Activated naive CD8-positive, alpha-beta T cell treated with anti-CD3 and anti-CD28 coated beads for 36 hours (primary cell): Measurements from ENCODE around the gene SLC2A14. TPM values are rescaled to one million over a fixed set of nuclear protein-coding genes. Genes with fewer than 3 reads are reported as not detected.
A peak's percentile ranks its signal among the peaks of the same experiment; 100 is the strongest.
"Not testable (repeated sequence)": the region's sequence is repeated elsewhere in the genome, so short reads cannot be mapped to it uniquely, and the experiment has no call there.

Experiments used
- DNase-seq: peaks from one replicate; pipeline ENCODE4 v3.0.0; 2021
- H3K27ac Mint-ChIP-seq: one replicate; pipeline ENCODE4 v1.8.0; 2022; ENCODE audit warnings: mild to moderate bottlenecking, moderate library complexity, mixed read lengths
- H3K27me3 Mint-ChIP-seq: one replicate; pipeline ENCODE4 v1.8.0; 2022; ENCODE audit warnings: mild to moderate bottlenecking, mixed read lengths
- H3K36me3 Mint-ChIP-seq: one replicate; pipeline ENCODE4 v1.8.0; 2021; ENCODE audit warnings: mild to moderate bottlenecking, mixed read lengths
- H3K4me1 Mint-ChIP-seq: one replicate; pipeline ENCODE4 v1.8.0; 2021; ENCODE audit warnings: mixed read lengths
- H3K4me3 Mint-ChIP-seq: one replicate; pipeline ENCODE4 v1.8.0; 2022; ENCODE audit warnings: mild to moderate bottlenecking, moderate library complexity, mixed read lengths
- H3K9me3 Mint-ChIP-seq: one replicate; pipeline ENCODE4 v1.8.0; 2022; ENCODE audit warnings: mixed read lengths
- total RNA-seq, 2 experiments: library from RNA; stranded (reverse); gene quantifications; one replicate each; pipeline ENCODE4 v1.2.3, GENCODE V29; 2021

SLC2A14 gene
- total RNA-seq, 2 experiments from 2014 or later = 0.08 TPM; not detected in 1

- H3K4me3 Mint-ChIP-seq = no peak overlapping the region
- no peaks in the 10 kb centered on the region for H3K9me3 Mint-ChIP-seq
- no peaks in the 10 kb centered on the region for H3K36me3 Mint-ChIP-seq
- DNase-seq = no peak
- peaks cover 10% of the 10 kb centered on the region for H3K27me3 Mint-ChIP-seq
- H3K27ac Mint-ChIP-seq = no peak overlapping the region
- no peaks in the 10 kb centered on the region for H3K4me1 Mint-ChIP-seq
Measured at GRCh38 chr12:7853557-7853956, 19.2 kb downstream of the SLC2A14 start.

GRCh38 chr12:7851622-7852081 is 21.1 kb downstream of the SLC2A14 start:
- DNase-seq, H3K4me1 Mint-ChIP-seq, H3K36me3 Mint-ChIP-seq, H3K9me3 Mint-ChIP-seq, H3K27ac Mint-ChIP-seq, H3K4me3 Mint-ChIP-seq: not testable (repeated sequence)
- peaks cover 14% of the 10 kb centered on the region for H3K27me3 Mint-ChIP-seq

GRCh38 chr12:7850099-7850498 is 22.6 kb downstream of the SLC2A14 start:
- not testable (repeated sequence) for H3K36me3 Mint-ChIP-seq, H3K4me1 Mint-ChIP-seq, DNase-seq, H3K27ac Mint-ChIP-seq, H3K9me3 Mint-ChIP-seq, H3K4me3 Mint-ChIP-seq
- H3K27me3 Mint-ChIP-seq = peaks cover 14% of the 10 kb centered on the region

- DNase-seq, H3K36me3 Mint-ChIP-seq, H3K4me1 Mint-ChIP-seq, H3K4me3 Mint-ChIP-seq, H3K27ac Mint-ChIP-seq, H3K9me3 Mint-ChIP-seq: not testable (repeated sequence)
- H3K27me3 Mint-ChIP-seq = peaks cover 14% of the 10 kb centered on the region
Measured at GRCh38 chr12:7848098-7848422, 24.7 kb downstream of the SLC2A14 start.

GRCh38 chr12:7847226-7848097 is 25.3 kb downstream of the SLC2A14 start:
- not testable (repeated sequence) for H3K36me3 Mint-ChIP-seq, H3K4me1 Mint-ChIP-seq, H3K27ac Mint-ChIP-seq, H3K9me3 Mint-ChIP-seq, H3K4me3 Mint-ChIP-seq, DNase-seq
- peaks cover 19% of the 10 kb centered on the region for H3K27me3 Mint-ChIP-seq

- Mint-ChIP-seq H3K27me3 (peaks cover 17% of the 10 kb centered on the region), H3K36me3 (no peaks in the 10 kb centered on the region), H3K4me3 (no peak overlapping the region), H3K27ac (no peak overlapping the region), H3K4me1 (peaks cover 3% of the 10 kb centered on the region), H3K9me3 (no peaks in the 10 kb centered on the region)
- no peak for DNase-seq
Measured at GRCh38 chr12:7844116-7844515, 28.6 kb downstream of the SLC2A14 start.

- Mint-ChIP-seq H3K27me3 (peaks cover 14% of the 10 kb centered on the region), H3K4me3 (peak overlapping the region; percentile 32), H3K27ac (peak overlapping the region; percentile 81)
- not testable (repeated sequence) for H3K36me3 Mint-ChIP-seq, H3K9me3 Mint-ChIP-seq, H3K4me1 Mint-ChIP-seq, DNase-seq
Measured at GRCh38 chr12:7843583-7843982, 29.1 kb downstream of the SLC2A14 start.

- not testable (repeated sequence) for DNase-seq
- peak overlapping the region; percentile 67 for H3K27ac Mint-ChIP-seq
Measured at GRCh38 chr12:7843149-7843548, 29.6 kb downstream of the SLC2A14 start.

GRCh38 chr12:7842444-7842843 is 30.3 kb downstream of the SLC2A14 start:
- H3K4me1 Mint-ChIP-seq, H3K9me3 Mint-ChIP-seq, H3K27ac Mint-ChIP-seq, H3K4me3 Mint-ChIP-seq, H3K36me3 Mint-ChIP-seq, DNase-seq: not testable (repeated sequence)
- peaks cover 13% of the 10 kb centered on the region for H3K27me3 Mint-ChIP-seq

More at GRCh38 chr12:7843149-7843548, 29.6 kb downstream of the SLC2A14 start:
- peaks cover 14% of the 10 kb centered on the region for H3K27me3 Mint-ChIP-seq
- not testable (repeated sequence) for H3K4me1 Mint-ChIP-seq, H3K36me3 Mint-ChIP-seq, H3K9me3 Mint-ChIP-seq
- peak overlapping the region; percentile 59 for H3K4me3 Mint-ChIP-seq

- not testable (repeated sequence) for DNase-seq, H3K4me3 Mint-ChIP-seq, H3K4me1 Mint-ChIP-seq, H3K27ac Mint-ChIP-seq, H3K36me3 Mint-ChIP-seq, H3K9me3 Mint-ChIP-seq
- H3K27me3 Mint-ChIP-seq = peaks cover 13% of the 10 kb centered on the region
Measured at GRCh38 chr12:7839848-7840247, 32.9 kb downstream of the SLC2A14 start.

GRCh38 chr12:7839226-7839625 is 33.5 kb downstream of the SLC2A14 start:
- H3K27ac Mint-ChIP-seq, DNase-seq, H3K36me3 Mint-ChIP-seq, H3K9me3 Mint-ChIP-seq, H3K4me3 Mint-ChIP-seq, H3K4me1 Mint-ChIP-seq: not testable (repeated sequence)
- peaks cover 13% of the 10 kb centered on the region for H3K27me3 Mint-ChIP-seq

GRCh38 chr12:7837366-7837765 is 35.3 kb downstream of the SLC2A14 start:
- H3K4me3 Mint-ChIP-seq = no peak overlapping the region
- DNase-seq = no peak
- no peaks in the 10 kb centered on the region for H3K9me3 Mint-ChIP-seq
- peaks cover 6% of the 10 kb centered on the region for H3K27me3 Mint-ChIP-seq
- no peaks in the 10 kb centered on the region for H3K4me1 Mint-ChIP-seq
- no peaks in the 10 kb centered on the region for H3K36me3 Mint-ChIP-seq
- no peak overlapping the region for H3K27ac Mint-ChIP-seq

GRCh38 chr12:7835766-7836165 is 36.9 kb downstream of the SLC2A14 start:
- peaks cover 2% of the 10 kb centered on the region for H3K4me1 Mint-ChIP-seq
- H3K4me3 Mint-ChIP-seq = no peak overlapping the region
- no peaks in the 10 kb centered on the region for H3K9me3 Mint-ChIP-seq
- H3K27me3 Mint-ChIP-seq = peaks cover 3% of the 10 kb centered on the region
- no peak overlapping the region for H3K27ac Mint-ChIP-seq
- DNase-seq = no peak
- H3K36me3 Mint-ChIP-seq = no peaks in the 10 kb centered on the region

- peaks cover 2% of the 10 kb centered on the region for H3K4me1 Mint-ChIP-seq
- no peak for DNase-seq
- H3K36me3 Mint-ChIP-seq = no peaks in the 10 kb centered on the region
- H3K27me3 Mint-ChIP-seq = peaks cover 3% of the 10 kb centered on the region
- no peak overlapping the region for H3K27ac Mint-ChIP-seq
- no peaks in the 10 kb centered on the region for H3K9me3 Mint-ChIP-seq
- H3K4me3 Mint-ChIP-seq = no peak overlapping the region
Measured at GRCh38 chr12:7835116-7835515, 37.6 kb downstream of the SLC2A14 start.

- Mint-ChIP-seq H3K27me3 (peaks cover 3% of the 10 kb centered on the region), H3K27ac (no peak overlapping the region), H3K9me3 (no peaks in the 10 kb centered on the region), H3K4me1 (peaks cover 2% of the 10 kb centered on the region), H3K4me3 (no peak overlapping the region), H3K36me3 (no peaks in the 10 kb centered on the region)
- DNase-seq = no peak
Measured at GRCh38 chr12:7834701-7835100, 38.0 kb downstream of the SLC2A14 start.

GRCh38 chr12:7833831-7834230 is 38.9 kb downstream of the SLC2A14 start:
- H3K4me3 Mint-ChIP-seq = no peak overlapping the region
- H3K36me3 Mint-ChIP-seq = no peaks in the 10 kb centered on the region
- H3K4me1 Mint-ChIP-seq = peaks cover 2% of the 10 kb centered on the region
- H3K27me3 Mint-ChIP-seq = peaks cover 3% of the 10 kb centered on the region
- no peak overlapping the region for H3K27ac Mint-ChIP-seq
- no peaks in the 10 kb centered on the region for H3K9me3 Mint-ChIP-seq
- no peak for DNase-seq
